ENCODE data around the gene PEX14.

- TF ChIP-seq RAD21 (IDR thresholded peaks at IDR 0.05; ENCODE audit: low read depth) = no peak
- TF ChIP-seq TEAD4 (IDR thresholded peaks at IDR 0.05) = no peak
- no peak for TF ChIP-seq TCF12 (IDR thresholded peaks at IDR 0.05; ENCODE audit: low read depth)
- no peak for TF ChIP-seq USF1 (IDR thresholded peaks at IDR 0.05)
- no peak for TF ChIP-seq YY1 (IDR thresholded peaks at IDR 0.05; ENCODE audit: low read depth)
- TF ChIP-seq EP300 (IDR thresholded peaks at IDR 0.05; ENCODE audit: borderline replicate concordance) = no peak
- no peak for TF ChIP-seq TAF1 (IDR thresholded peaks at IDR 0.05; ENCODE audit: low read depth)
- TF ChIP-seq CEBPB (IDR thresholded peaks at IDR 0.05) = no peak
- TF ChIP-seq EGR1 (IDR thresholded peaks at IDR 0.05) = no peak
- TF ChIP-seq FOXM1 (IDR thresholded peaks at IDR 0.05; ENCODE audit: borderline replicate concordance, low read depth) = no peak
- TF ChIP-seq REST (IDR thresholded peaks at IDR 0.05; ENCODE audit: low read depth) = no peak
These were observed 156.5 kb downstream of the PEX14 start for GRCh38 chr1:10631121-10631810.

All from Ishikawa (cell line).